ENCODE measurements around the gene UFC1. TPM values are rescaled to one million over a fixed set of nuclear protein-coding genes. Genes with fewer than 3 reads are reported as not detected.

UFC1 gene
- polyA plus RNA-seq, 1 donor from 2014 or later = 104 TPM

GRCh38 chr1:161172349-161172748, 18.6 kb downstream of the UFC1 start:
- no peak overlapping the region for H3K4me3 ChIP-seq (ENCODE audit: low read length)
- H3K36me3 ChIP-seq (ENCODE audit: insufficient read depth, low read length) = no peaks in the 10 kb centered on the region
- no peaks in the 10 kb centered on the region for H3K9me2 ChIP-seq (ENCODE audit: insufficient read depth, low read length)
- TF ChIP-seq RAD21 (conservative IDR thresholded peaks at IDR 0.05) = no peak
- no peak for TF ChIP-seq MXI1 (conservative IDR thresholded peaks at IDR 0.05; ENCODE audit: poor library complexity, severe bottlenecking)
- TF ChIP-seq SMC3 (conservative IDR thresholded peaks at IDR 0.05; ENCODE audit: poor library complexity) = no peak
- no peak for TF ChIP-seq REST (IDR thresholded peaks at IDR 0.05; ENCODE audit: borderline replicate concordance)
- TF ChIP-seq EP300 (conservative IDR thresholded peaks at IDR 0.05; ENCODE audit: poor library complexity, severe bottlenecking) = no peak
- TF ChIP-seq TAF1 (IDR thresholded peaks at IDR 0.05; ENCODE audit: low read depth) = no peak
- no peak for TF ChIP-seq CTCF (IDR thresholded peaks at IDR 0.05; ENCODE audit: poor library complexity, severe bottlenecking)
- TF ChIP-seq POLR2AphosphoS5 (IDR thresholded peaks at IDR 0.05) = no peak
- TF ChIP-seq EZH2 (IDR thresholded peaks at IDR 0.05; ENCODE audit: borderline replicate concordance, insufficient read depth, low read length, poor library complexity, severe bottlenecking) = no peak
- no peak overlapping the region for H3K9ac ChIP-seq (ENCODE audit: low read length)
- no peaks in the 10 kb centered on the region for H4K20me1 ChIP-seq (ENCODE audit: insufficient read depth)
- H3K4me2 ChIP-seq (ENCODE audit: low read length) = no peak overlapping the region
- no peaks in the 10 kb centered on the region for H3F3A ChIP-seq (ENCODE audit: insufficient read depth, low read length, poor library complexity, severe bottlenecking)
- H3K27ac ChIP-seq (ENCODE audit: low read length) = no peak overlapping the region
- no peaks in the 10 kb centered on the region for H3K9me3 ChIP-seq (ENCODE audit: low read length)
- peaks cover 6% of the 10 kb centered on the region for H3K79me2 ChIP-seq (replicated peaks; ENCODE audit: insufficient read depth, low read length)
- H2AFZ ChIP-seq (ENCODE audit: low read depth, low read length) = no peak overlapping the region
- no peaks in the 10 kb centered on the region for H3K27me3 ChIP-seq (ENCODE audit: insufficient read depth, low read depth, low read length)

GRCh38 chr1:161172776-161173376, 19.1 kb downstream of the UFC1 start:
- no peak overlapping the region for H2AFZ ChIP-seq (ENCODE audit: low read depth, low read length)
- no peaks in the 10 kb centered on the region for H3K27me3 ChIP-seq (ENCODE audit: insufficient read depth, low read depth, low read length)
- H4K20me1 ChIP-seq (ENCODE audit: insufficient read depth) = no peaks in the 10 kb centered on the region
- no peak overlapping the region for H3K4me2 ChIP-seq (ENCODE audit: low read length)
- no peak overlapping the region for H3K9ac ChIP-seq (ENCODE audit: low read length)
- H3K9me3 ChIP-seq (ENCODE audit: low read length) = no peaks in the 10 kb centered on the region
- H3K4me3 ChIP-seq (ENCODE audit: low read length) = no peak overlapping the region
- H3K36me3 ChIP-seq (ENCODE audit: insufficient read depth, low read length) = no peaks in the 10 kb centered on the region
- H3K9me2 ChIP-seq (ENCODE audit: insufficient read depth, low read length) = no peaks in the 10 kb centered on the region
- TF ChIP-seq TAF1 (IDR thresholded peaks at IDR 0.05; ENCODE audit: low read depth) = no peak
- TF ChIP-seq EP300 (conservative IDR thresholded peaks at IDR 0.05; ENCODE audit: poor library complexity, severe bottlenecking) = no peak
- TF ChIP-seq MXI1 (conservative IDR thresholded peaks at IDR 0.05; ENCODE audit: poor library complexity, severe bottlenecking) = no peak
- no peak for TF ChIP-seq SMC3 (conservative IDR thresholded peaks at IDR 0.05; ENCODE audit: poor library complexity)
- TF ChIP-seq EZH2 (IDR thresholded peaks at IDR 0.05; ENCODE audit: borderline replicate concordance, insufficient read depth, low read length, poor library complexity, severe bottlenecking) = no peak
- no peak for TF ChIP-seq CTCF (IDR thresholded peaks at IDR 0.05; ENCODE audit: poor library complexity, severe bottlenecking)
- no peak for TF ChIP-seq POLR2AphosphoS5 (IDR thresholded peaks at IDR 0.05)
- no peak for TF ChIP-seq REST (IDR thresholded peaks at IDR 0.05; ENCODE audit: borderline replicate concordance)
- TF ChIP-seq RAD21 (conservative IDR thresholded peaks at IDR 0.05) = no peak
- peaks cover 6% of the 10 kb centered on the region for H3K79me2 ChIP-seq (replicated peaks; ENCODE audit: insufficient read depth, low read length)
- H3K27ac ChIP-seq (ENCODE audit: low read length) = no peak overlapping the region
- H3F3A ChIP-seq (ENCODE audit: insufficient read depth, low read length, poor library complexity, severe bottlenecking) = no peaks in the 10 kb centered on the region
